ENCODE data around the gene KLF18. TPM values are rescaled to one million over a fixed set of nuclear protein-coding genes. Genes with fewer than 3 reads are reported as not detected.

KLF18 gene
- total RNA-seq, 1 donor from 2014 or later: not detected

- DNase-seq (ENCODE audit: extremely low spot score, unreplicated experiment): no peak
- no peaks in the 10 kb centered on the region for H3K36me3 Mint-ChIP-seq (ENCODE audit: unreplicated experiment)
- no peak overlapping the region for H3K27ac Mint-ChIP-seq (ENCODE audit: unreplicated experiment)
- no peaks in the 10 kb centered on the region for H3K9me3 Mint-ChIP-seq (ENCODE audit: unreplicated experiment)
- no peak overlapping the region for H3K4me3 Mint-ChIP-seq (ENCODE audit: unreplicated experiment)
- H3K27me3 Mint-ChIP-seq (ENCODE audit: unreplicated experiment): peaks cover 36% of the 10 kb centered on the region
- H3K4me1 Mint-ChIP-seq (ENCODE audit: unreplicated experiment): no peaks in the 10 kb centered on the region
- TF ChIP-seq CTCF (IDR thresholded peaks at IDR 0.05): no peak
Observed at GRCh38 chr1:44114098-44114497, 27.3 kb downstream of the KLF18 start.

- no peak for TF ChIP-seq CTCF (IDR thresholded peaks at IDR 0.05)
- Mint-ChIP-seq H3K27me3 (ENCODE audit: unreplicated experiment) (peaks cover 44% of the 10 kb centered on the region), H3K36me3 (ENCODE audit: unreplicated experiment) (no peaks in the 10 kb centered on the region), H3K9me3 (ENCODE audit: unreplicated experiment) (no peaks in the 10 kb centered on the region), H3K27ac (ENCODE audit: unreplicated experiment) (no peak overlapping the region), H3K4me3 (ENCODE audit: unreplicated experiment) (no peak overlapping the region), H3K4me1 (ENCODE audit: unreplicated experiment) (no peaks in the 10 kb centered on the region)
- DNase-seq (ENCODE audit: extremely low spot score, unreplicated experiment): no peak
Observed at GRCh38 chr1:44113095-44113609, 28.3 kb downstream of the KLF18 start.

GRCh38 chr1:44112486-44112885 is 28.9 kb downstream of the KLF18 start:
- peaks cover 43% of the 10 kb centered on the region for H3K27me3 Mint-ChIP-seq (ENCODE audit: unreplicated experiment)
- no peak overlapping the region for H3K4me3 Mint-ChIP-seq (ENCODE audit: unreplicated experiment)
- TF ChIP-seq CTCF (IDR thresholded peaks at IDR 0.05): no peak
- no peak overlapping the region for H3K27ac Mint-ChIP-seq (ENCODE audit: unreplicated experiment)
- no peaks in the 10 kb centered on the region for H3K9me3 Mint-ChIP-seq (ENCODE audit: unreplicated experiment)
- H3K4me1 Mint-ChIP-seq (ENCODE audit: unreplicated experiment): no peaks in the 10 kb centered on the region
- no peak for DNase-seq (ENCODE audit: extremely low spot score, unreplicated experiment)
- no peaks in the 10 kb centered on the region for H3K36me3 Mint-ChIP-seq (ENCODE audit: unreplicated experiment)

- no peak overlapping the region for H3K4me3 Mint-ChIP-seq (ENCODE audit: unreplicated experiment)
- H3K27ac Mint-ChIP-seq (ENCODE audit: unreplicated experiment): no peak overlapping the region
- no peak for TF ChIP-seq CTCF (IDR thresholded peaks at IDR 0.05)
- DNase-seq (ENCODE audit: extremely low spot score, unreplicated experiment): no peak
- no peaks in the 10 kb centered on the region for H3K9me3 Mint-ChIP-seq (ENCODE audit: unreplicated experiment)
- peaks cover 44% of the 10 kb centered on the region for H3K27me3 Mint-ChIP-seq (ENCODE audit: unreplicated experiment)
- H3K36me3 Mint-ChIP-seq (ENCODE audit: unreplicated experiment): no peaks in the 10 kb centered on the region
- no peaks in the 10 kb centered on the region for H3K4me1 Mint-ChIP-seq (ENCODE audit: unreplicated experiment)
Observed at GRCh38 chr1:44111861-44112260, 29.6 kb downstream of the KLF18 start.

- no peak overlapping the region for H3K27ac Mint-ChIP-seq (ENCODE audit: unreplicated experiment)
- H3K36me3 Mint-ChIP-seq (ENCODE audit: unreplicated experiment): no peaks in the 10 kb centered on the region
- DNase-seq (ENCODE audit: extremely low spot score, unreplicated experiment): no peak
- H3K4me1 Mint-ChIP-seq (ENCODE audit: unreplicated experiment): no peaks in the 10 kb centered on the region
- H3K27me3 Mint-ChIP-seq (ENCODE audit: unreplicated experiment): peaks cover 45% of the 10 kb centered on the region
- no peaks in the 10 kb centered on the region for H3K9me3 Mint-ChIP-seq (ENCODE audit: unreplicated experiment)
- no peak for TF ChIP-seq CTCF (IDR thresholded peaks at IDR 0.05)
- no peak overlapping the region for H3K4me3 Mint-ChIP-seq (ENCODE audit: unreplicated experiment)
Observed at GRCh38 chr1:44110916-44111315, 30.5 kb downstream of the KLF18 start.
